NCI-H2227 (cell line): ENCODE measurements around the gene LRRK2.
"Not testable (repeated sequence)": the region's sequence is repeated elsewhere in the genome, so short reads cannot be mapped to it uniquely, and the experiment has no call there.

Experiments used
- DNase-seq: peaks from one replicate; lab custom pipeline; 2025; ENCODE audit not compliant: unreplicated experiment; lab: John Stamatoyannopoulos, UW

LRRK2 gene

DNA sequence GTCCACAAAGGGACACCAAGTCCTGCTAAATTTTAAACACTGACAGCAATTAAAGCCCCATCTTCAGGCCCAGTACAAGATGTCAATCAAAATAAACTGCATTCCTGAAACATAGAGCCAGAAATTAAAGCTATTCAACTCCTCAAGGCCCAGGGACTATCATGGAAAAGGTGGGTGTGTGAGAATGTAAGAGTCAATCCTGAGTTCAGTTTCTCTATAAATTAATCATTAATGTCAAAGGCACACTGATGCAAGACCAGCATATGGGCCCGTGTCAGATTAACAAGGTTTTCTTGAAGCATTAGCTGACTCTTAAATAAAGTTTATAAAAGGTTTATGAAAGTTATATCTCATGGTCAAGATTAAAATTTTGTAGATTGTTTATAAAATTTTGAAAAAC is 13.6 kb upstream of the LRRK2 start:
- not testable (repeated sequence) for DNase-seq

DNA sequence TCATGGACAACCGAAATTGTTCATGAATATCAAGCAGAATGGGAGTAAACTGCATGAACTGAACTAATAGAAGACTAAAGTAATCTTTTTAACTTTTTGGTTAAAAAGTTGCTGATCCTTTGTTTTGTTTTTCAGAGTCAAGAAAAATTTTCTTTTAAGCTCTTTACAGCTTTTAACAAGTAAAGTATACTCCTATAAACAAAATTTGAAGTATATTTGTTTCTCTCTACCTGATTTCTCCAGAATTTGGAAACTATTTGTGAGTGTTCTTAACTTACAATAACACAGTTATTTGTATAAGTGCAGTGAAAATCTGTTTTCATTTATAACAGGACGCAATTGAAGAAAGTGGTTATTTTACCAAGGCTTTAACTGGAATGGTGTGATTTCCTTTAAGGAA is 12.2 kb upstream of the LRRK2 start:
- DNase-seq, result no peak

DNA sequence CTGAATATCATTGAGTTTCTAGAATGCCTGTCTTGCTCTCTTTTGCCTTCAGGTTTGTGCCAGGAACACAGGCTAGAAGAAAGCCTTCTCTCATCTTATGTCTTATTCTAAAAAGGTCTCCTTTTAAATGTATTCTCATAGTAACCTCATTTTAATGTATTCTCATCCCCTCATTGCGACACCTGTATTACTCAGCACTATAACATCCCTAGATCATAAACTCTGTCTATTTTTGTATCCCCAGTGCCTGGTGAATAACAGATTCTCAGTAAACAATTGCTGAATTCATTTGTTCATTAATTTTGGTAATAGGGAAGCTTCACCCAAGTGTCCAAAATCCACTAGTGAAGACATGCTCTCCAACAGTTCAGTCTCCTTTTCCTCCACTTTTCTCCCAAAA is 8.8 kb upstream of the LRRK2 start:
- no peak for DNase-seq

DNA sequence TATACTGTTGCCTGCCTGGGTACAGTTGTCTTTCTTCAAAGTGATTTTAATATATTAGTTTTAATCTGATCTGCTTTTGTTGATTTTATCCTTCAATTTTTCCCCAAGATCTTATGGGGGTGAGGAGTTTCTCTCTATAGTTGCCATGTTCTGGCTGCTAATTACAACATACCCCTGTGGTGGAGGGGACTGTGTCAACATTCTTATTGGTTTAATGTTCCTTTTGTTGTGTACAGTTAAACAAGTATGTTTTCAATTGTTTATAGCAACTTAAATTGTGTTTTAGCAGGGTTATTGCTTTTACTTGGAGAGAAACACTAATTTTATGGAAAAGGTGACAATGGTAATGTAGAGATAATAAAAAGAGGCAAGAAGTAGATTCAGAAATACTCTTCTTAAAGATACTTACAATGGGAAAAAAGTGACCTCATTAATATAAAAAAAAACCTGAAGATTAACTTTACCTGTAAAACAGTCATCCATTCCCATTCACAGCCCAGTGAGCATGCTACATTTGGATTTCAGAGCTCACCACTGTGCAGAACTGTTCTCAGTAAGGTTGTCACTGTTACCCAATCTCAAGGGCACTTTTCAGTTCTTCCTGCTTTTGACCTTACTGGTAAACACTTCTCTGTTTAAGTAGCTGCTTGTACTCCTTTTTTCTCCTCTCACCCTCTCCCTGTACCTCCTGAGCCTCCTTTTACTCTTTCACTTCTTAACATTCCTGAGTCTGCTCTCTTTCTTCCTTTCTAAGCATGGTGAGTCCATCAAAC is 8.1 kb upstream of the LRRK2 start:
- DNase-seq, result no peak

DNA sequence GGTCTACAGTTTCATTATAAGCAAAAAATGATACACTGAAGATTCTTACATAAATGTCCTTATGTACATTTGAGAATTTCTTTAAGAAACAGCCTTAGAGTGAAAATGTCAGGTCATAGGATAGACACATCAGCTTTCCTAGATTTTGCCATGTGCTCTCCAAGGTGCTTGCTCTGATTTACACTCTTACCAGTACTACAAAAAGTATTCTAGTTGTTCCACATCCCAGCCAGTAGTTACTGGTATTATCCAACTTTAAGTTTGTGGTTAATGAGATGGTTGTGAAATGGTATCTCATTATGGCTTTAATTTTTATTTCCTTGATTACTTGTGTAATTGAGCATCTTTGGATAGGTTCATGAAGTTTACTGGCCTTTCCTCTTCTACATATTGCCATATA is 5.0 kb upstream of the LRRK2 start:
- no peak for DNase-seq

DNA sequence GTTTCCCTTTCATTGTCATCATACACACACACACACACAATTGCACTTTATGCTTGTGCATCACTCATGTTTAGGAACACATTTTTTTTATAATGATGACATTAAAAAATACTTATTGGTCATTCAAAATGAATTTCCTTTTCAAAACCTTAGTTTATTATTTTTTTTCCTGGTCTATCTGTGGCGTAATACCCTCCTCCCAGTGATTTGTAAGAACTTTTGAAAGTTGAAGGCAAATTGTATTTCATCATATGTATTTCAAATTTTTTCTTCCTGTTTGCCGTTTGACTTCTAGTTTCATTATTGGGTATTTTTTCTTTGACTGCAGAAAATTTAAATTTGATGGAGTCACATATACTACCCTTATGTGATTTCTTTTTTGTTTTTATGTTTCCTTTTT is 2.5 kb upstream of the LRRK2 start:
- no peak for DNase-seq

DNA sequence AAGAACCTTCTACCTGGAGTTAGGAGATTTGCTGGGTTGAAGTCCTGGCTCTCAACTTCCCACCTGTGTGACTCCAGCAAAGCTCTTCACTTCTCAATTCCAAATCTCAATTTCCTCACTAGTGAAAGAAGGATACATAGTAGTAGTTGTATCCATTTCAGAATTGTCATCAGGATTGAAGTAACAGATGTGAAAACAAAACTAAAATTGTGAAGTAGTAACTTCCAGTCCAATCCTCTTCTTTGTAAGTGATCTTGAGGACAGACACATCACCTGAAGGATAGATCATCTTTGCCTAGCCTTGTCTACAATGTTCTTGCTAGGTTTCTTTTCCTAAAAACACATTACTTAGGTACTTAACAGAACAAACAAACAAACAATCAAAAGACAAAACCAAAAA is 1.2 kb upstream of the LRRK2 start:
- no peak for DNase-seq

DNA sequence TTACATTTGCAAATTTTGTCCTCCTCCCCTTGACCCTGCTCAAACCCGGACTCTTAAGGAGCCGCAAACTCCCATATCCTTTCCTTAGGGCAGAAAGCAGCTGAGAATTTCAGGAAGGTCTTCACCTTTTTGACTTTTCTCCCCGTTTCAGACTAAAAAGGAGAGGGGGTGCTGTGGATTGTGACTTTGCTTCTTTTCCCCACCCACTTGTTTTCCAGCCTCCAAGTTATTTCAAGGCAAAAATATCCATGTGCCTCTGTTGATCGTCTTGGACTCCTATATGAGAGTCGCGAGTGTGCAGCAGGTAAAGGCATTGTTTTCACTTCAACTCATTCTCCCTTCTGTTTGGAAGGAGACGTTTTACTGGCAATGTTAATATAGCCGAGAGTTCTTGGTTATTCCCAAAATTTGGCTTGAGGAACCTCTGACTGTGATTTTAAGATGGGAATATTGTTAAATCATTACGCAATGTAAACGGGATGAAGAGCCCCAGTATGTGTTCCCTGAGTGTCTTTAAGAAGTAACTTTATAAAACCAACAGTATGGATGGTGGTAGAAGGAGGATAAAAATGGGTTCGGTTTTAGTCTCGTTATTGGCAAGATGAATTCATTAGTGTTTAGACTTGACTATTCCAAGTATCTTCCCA is 663 bp downstream of the LRRK2 start:
- DNase-seq, result no peak

DNA sequence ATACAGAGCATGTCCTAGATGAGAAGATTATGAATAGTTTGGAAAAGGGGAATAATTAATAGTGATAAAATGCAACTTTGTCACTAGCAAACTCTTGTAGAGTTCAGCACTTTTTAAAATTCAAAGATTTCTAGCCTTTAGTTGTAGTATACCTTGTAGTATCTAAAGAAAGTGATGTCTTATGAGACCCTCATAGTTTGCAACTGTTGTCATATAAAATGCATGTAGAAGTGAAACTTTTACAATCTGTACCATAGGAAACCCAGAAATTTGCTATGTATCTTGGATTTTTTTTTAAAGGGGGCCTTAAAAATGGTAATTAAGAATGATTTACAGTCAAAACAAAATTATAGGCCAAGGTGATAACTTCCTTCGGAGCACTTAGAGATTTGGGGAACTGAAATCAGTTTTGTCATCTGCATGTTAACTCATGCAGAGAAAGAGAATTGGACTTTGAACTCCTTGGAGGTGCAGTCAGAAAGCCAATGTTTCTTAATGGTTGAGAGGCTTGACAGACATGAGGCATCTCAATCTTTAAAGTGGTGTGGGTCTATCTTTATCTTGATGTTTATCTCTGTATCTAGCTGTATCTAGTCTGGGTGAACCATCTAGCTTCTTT is 1.3 kb downstream of the LRRK2 start:
- DNase-seq, result no peak

DNA sequence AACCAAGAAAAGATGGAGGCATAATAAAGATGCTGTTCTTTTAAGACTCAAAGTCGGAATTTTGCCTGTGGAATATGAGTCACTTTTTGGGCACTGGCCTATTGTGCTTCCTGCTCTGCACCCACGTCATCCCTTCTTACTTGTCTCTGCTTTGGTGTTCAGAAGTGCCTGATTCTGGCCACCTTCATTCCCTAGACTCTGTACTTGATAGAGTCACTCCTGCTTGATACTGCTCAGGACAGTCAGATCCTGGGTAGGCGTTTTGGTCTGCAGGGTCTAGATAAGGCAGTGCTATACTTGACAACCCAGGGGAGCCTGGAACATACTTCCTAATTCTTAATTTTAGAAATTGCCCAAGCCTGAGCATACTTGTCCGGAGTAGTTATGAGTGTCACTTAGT is 1.9 kb downstream of the LRRK2 start:
- no peak for DNase-seq

DNA sequence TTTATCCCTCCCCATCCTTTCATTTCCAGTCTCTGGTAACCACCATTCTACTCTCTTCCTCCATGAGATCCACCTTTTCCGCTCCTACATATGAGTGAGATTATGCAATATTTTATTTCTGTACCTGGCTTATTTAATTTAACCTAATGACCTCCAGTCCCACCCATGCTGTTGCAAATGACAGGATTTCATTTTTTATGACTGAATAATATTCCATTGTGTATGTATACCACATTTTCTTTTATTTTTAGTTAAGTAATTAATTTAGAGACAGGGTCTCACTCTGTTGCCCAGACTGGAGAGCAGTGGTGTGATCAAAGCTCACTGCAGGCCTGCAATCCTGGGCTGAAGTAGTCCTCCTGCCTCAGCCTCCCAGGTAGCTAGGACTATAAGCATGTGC is 2.6 kb downstream of the LRRK2 start:
- no peak for DNase-seq

DNA sequence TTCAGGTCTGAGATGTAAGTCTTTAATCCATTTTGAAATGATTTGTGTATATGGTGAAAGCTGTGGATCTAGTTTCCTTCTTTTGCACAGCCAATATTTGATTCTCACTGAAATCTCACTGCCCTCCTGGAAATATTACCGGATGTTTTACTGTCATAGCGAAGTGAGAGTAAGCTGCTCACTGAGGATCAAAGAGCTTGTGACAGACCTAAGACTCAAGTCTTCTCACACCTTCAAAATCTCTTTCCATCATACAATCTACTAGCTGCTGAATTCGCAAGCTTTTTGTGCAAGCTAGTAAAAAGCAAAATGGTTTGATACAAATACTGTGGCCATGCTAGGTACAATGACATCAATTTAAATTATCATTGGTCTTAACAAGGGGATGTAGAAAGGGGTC is 3.9 kb downstream of the LRRK2 start:
- no peak for DNase-seq

DNA sequence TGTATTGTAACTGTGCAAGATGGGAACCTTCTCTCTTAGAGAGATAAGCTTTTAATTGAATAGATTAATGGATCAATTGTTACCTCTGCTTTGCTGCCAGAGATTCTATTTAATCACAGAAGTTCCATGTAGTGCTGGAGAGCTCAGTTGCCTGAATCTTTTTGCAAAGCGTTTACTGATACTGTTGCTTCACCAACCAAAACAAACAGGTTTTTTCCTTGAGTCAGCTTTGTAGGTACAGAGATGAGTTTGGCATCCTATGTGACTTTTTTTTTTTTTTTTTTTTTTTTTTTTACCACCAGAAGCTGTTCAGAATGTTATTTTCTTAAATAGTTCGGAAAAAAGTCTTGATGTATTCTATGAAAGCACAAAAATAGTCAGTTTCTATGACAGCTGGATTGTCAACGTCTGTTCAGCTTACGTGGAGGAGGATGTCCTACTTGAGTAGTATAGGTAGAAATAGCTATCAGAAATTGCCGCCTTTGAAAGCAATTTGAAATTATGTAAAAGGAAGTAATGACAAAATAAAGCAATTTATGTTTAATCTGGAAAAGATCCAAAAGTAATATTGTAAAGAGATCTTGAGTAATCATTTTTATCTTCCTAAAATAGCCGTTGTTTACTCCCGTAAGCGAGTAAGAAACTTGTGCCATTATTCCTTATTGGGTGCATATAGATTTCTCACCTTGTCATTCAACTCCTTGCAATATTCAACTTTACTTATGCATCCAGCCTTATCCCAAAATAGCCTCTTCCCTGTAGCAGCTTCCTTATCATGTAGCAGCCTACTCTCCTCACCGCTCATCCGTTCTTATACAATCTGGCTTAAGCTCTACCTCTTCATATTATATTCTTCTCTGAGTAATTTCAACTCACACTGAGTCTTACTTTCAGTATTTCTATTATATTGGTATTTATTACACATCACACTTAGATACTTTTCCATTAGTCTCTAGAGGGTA is 5.2 kb downstream of the LRRK2 start:
- DNase-seq, result no peak

DNA sequence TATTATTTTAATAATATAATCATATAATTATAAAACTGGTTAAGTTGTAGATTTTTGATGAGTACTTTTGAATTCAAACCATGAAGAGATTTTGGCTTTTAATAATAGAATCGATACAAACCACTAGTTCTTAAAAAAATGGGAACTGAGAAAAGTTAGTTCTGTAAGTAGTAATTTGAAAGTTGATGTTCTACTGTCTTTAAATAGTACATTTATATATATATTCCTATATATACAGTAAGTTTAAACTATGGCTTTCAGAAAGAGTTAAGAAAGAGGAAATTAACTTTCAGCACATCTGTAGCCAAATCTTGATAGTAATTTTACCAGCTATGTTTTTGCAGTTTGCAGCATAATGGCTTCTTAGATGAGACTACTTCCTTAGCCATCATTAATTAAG is 7.8 kb downstream of the LRRK2 start:
- DNase-seq, result no peak

DNA sequence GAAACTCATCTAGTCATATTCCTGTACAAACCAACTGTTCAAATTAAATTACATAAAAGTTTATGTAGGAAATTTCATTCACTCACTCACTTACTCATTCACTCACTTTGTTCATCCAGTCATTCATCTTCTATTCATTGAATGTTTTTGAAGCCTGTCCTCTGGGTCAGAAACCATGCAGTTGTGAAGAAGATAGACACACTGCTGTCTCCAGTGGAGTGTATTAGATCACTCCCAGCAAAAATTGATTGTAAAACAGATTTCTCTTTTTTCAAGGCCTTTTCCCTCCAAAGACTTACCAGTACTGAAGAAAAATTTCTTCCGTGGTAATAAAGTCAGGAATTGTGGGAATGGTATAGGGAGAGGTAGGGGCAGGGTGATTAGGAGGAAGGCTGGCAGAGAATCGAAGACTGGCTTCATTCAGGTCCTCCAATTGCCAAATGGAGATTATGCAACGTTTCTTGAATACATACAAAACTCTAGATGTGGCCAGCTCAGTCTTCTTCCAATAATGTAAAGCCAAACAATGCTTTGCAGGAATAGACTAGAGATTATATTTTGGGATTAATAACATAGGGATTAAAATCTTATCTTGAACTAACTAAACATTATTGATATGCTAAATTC is 9.1 kb downstream of the LRRK2 start:
- DNase-seq, result no peak

DNA sequence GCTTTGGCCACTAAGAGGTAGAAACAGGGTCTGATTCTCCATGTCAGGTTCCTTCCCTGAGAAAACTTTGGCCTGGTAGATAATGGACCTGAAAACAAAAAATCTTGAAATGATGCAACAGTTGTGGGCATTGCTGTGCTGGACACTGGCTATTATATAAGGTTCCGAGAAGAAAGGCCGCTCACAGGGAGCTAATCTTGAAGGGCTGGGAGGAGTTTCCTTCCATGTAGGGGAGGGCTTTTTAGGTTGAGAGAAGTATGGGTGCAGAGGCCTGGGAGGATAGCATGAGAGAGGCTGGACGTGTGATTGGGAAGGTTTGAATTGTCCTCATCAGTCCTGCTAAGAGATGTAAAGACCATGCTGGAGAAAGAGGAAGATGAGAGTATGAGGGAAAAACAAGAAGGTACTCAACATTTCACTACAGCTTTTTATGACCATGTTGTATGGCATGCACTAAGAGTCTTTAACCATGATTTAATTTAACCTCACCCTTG is 11.6 kb downstream of the LRRK2 start:
- DNase-seq, result no peak

DNA sequence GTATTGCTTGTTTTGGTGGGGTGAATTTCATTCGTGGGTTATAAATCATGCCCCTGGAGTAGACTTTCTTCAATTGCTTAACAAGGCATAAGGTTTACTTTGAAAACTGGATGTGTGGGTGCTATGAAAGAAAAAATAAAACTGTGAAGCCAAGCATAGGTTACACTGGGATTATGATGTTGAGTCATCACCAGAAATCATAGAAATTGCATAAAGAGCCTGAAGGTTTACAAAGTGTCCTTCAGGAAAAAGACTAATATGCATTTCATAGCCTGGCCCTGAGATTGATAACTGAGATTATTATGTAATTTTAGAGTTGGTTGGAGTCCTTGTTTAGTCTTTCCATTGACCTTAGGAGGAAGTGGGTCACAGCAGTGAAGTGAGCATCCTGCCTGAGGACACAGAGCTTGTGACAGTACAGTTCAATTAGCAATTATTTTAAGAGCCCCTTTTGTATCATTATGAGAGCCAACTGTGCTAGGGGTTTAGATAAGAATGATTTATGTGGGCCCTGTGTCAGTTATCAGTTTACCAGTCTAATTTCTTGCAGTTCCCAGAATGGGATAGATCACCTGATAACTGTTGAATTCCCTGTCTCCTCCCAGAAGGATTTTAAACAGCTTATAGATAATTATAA is 13.6 kb downstream of the LRRK2 start:
- DNase-seq, result no peak

DNA sequence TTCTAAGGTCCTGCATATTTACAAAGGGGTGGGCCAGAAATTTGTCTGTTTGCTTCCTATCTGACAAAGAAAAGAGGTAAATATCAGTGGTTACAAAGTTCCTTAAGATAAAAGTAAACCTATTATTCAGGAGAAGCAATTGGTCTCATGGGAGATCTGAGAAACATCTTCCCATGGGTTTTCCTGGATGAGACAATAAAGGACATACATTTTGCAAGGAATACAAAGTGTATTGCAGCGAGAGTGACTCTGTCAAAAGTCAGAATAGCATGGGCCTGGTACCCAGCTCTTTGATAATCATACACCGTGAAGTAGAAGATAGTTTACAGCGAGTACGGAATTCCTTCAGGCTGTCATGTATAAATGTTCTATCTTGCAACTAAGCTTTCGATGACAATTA is 14.2 kb downstream of the LRRK2 start:
- DNase-seq, result no peak

DNA sequence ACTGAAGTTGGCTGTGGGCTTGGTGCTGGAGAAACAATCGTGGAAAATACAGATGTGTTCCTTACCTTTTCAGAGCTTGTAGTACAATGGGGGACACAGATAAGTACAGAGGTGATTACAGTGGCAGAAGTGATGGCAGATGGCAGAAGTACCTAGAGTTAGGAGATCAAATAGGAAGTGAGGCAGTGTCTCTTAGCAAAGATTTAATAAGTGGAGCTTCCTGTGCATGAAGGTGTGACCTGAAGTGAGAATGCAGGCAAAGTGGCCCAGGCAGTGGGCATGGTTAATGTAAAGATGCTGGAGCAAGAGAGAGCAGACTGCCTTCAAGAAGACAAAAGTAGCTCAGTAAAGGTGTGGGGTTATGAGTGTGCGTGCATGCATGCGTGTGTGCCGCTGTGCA is 16.0 kb downstream of the LRRK2 start:
- no peak for DNase-seq

DNA sequence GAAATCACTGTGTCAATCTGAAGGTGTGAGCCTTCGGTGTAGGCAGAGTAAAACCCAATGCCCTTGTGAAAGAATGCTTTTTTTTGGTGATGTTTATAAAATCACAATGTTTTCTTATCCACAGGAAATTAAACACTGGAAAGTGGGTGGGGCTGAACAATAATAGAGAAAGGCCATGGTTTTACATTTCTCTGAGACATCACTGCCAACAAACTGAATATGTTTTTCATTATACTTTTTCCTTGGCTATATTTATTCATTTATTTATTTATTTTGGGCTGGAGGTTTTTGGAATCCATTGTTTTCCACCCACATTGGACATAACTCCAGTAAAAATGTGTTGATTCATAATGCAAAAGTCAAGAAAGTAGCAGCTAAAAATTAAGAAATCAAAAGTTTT is 16.9 kb downstream of the LRRK2 start:
- no peak for DNase-seq
